GM03348 (cell line): ENCODE results near the gene SPPL2B.

Experiments
- DNase-seq: peaks from one replicate; pipeline ENCODE4 v3.0.0; 2012; ENCODE audit warnings: low spot score

The SPPL2B gene

DNA sequence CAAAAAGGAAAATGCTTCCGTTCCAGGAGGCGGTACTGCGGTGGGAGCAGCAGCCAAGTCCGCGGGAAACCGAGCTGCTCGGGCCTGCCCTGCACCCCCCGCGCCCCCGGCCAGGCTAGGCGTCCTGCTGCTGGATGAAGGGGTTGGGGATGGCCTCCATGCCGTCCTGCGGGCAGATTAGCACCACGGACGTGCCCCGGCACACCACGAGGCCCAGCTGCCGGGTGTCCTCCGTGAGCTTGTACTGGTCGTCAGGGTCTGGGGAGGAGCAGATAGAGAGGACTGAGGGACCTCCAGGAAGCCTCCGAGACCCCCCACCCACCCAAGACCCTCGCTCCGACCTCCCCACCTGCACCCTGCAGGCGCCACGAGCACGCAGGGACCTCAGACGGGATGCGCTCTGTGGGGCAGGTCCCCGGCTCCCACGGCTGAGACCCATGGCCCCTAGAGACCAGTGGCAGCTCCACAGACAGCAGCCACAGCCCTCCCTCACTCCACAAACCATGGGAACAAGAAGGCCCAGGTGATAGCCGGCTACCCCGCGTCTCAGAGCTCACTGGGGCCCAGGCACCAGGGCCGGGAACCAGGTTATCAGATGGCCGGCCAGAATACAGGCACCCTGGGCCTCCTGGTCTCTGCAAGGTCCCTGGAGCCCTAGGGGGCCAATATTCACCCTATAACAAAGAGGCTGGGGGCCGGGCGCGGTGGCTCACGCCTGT is 6.8 kb upstream of the SPPL2B start:
- DNase-seq = no peak

DNA sequence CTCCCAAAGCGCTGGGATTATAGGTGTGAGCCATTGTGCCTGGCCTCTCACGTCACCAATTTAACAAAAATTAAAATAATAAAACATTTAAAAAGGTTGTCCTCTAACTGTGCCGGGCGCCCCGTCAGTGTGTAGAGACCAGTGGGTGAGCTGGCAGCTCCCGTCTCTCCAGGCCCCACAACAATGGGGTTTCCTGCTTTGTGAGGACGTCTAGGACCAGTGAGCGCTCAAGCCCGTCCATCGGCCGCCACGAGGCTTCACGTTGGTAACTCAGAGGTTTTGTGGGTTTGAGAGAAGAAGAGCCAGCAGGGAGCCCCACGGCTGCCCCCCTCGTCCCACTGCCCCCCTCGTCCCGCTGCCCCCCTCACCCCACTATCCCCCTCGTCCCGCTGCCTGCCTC is 4.8 kb upstream of the SPPL2B start:
- DNase-seq = no peak

DNA sequence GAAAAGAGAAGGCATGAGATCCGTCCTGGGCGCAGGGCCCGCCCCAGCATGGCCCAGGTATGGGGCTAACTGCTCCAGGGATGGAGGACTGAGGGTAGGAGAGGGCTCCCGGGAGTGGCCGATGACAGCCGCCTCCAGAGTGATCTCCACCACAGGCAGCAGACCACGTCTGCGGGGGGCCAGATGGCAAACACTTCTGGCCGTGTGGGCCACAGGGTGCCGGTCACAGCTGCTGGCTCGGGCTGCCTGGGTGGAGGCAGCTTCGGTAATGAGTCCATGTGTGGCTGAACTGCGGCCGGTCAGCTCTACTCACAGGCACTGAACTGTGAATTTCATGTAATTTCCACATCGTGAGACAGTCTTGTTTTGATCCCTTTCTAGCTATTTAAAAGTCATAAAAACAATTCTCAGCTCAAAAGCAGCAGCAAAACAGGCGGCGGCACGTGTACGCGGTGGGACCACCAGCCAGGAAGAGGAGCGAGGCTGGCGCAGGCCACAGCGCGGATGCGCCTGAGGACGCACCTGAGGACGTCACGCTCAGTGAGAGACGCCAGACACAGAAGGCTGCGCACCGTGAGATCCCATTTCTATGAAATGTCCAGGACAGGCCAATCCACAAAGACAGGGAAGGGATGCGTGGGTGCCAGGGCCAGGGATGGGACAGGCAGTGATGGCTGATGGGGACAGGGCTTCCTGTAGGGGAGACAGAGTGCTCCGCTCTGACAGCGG is 4.1 kb upstream of the SPPL2B start:
- DNase-seq = no peak

DNA sequence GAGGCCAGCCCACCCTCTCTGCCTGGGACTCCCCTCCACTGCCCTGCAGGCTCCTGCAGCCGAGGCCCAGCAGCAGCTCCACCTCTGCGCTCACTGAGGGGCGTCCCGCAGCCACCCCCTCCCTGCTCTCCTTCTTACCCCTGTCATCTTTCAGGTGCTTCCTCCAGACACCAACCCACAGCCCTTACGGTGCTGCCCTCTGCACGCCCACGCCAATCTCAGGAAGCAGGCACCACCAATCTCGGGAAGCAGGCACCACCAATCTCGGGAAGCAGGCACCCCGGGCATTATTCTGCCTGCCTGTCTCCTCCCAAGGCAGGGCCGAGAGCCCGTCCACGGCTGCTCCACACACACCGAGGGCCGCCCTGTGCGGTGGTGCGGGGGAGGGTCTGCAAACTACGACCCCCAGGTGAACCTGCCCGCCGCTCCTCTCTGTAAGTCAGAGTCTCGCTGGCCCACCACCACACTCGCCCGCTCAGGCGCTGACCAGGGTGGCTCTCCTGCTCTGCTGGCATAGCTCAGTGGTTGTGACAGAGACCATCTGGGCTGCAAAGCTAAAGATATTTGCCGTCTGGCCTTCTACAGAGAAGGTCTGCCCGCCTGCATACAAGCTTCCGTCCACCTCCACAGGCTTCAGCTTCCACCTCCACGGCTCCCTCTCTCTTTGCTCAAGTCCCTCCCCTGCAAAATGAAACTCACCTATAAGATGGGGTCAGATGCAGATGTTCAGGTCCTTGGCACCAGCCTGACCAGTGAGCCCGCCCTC is 3.0 kb upstream of the SPPL2B start:
- no peak for DNase-seq

DNA sequence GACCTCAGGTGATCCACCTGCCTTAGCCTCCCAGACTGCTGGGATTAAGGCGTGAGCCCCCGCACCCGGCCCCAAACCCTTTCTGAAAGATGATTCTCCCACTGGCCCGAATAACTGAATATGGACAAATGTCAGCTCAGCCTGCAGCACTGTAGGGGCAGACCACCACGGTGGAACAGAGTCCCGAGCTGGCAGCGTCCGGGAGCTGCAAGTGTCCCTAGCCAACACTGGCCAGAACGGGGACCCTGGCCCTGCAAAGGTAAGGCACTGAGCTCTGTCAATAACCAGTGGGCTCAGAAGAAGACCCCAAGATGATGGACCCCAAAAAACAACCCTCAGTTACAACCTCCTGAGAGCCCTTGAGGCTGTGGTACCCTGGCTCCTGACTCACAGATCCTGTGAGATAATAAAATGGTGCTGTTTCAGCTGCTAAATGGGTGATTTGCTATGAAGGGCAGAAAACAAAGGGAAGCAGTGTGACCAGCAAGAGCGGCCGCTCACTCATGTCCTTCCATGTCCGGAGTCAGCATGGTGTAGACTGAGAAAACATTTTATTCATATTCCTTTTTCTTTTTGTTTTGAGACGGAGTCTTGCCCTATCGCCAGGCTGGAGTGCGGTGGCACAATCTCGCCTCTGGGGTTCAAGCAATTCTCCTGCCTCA is 1.7 kb upstream of the SPPL2B start:
- no peak for DNase-seq

DNA sequence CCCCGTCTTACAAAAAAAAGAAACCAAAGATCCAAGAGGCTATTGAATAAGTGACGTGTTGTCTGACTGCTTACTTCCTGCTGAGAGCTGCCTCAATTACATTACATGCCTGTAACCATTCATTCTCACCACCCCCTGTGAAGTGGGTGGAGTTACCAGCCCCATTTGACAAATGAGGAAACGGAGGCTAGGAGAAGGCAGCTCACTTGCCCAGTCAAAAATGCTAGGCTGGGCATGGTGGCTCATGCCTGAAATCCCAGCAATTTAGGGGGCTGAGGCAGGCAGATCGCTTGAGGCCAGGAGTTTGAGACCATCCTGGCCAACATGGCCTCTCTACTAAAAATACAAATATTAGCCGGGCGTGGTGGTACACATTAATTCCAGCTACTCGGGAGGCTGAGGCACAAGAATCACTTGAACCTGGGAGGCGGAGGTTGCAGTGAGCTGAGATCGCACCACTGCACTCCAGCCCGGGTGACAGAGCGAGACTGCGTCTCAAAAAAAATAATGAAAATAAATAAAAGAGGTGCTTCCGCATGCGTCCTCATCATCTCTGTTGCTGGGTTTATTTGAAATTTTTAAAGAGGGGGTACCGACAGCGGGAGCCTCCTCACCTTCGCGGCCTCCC is 597 bp upstream of the SPPL2B start:
- peak; percentile 86 for DNase-seq

DNA sequence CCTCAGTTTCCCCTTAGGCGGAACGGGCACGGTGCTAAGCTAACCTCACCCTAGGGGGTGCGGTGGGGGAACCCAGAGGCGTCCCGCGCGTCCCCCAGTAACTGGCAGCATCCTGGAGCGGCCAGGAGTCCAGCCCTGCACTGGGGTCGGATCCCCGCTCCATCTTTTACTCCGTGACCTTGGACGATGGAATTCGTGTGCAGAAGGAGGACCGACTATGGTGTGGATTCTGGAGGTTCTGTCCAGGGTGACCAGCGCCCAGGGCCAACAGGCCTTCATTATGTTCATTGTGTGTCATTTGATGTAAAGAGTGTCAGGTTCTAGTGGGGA is 630 bp downstream of the SPPL2B start:
- DNase-seq = peak; percentile 32

DNA sequence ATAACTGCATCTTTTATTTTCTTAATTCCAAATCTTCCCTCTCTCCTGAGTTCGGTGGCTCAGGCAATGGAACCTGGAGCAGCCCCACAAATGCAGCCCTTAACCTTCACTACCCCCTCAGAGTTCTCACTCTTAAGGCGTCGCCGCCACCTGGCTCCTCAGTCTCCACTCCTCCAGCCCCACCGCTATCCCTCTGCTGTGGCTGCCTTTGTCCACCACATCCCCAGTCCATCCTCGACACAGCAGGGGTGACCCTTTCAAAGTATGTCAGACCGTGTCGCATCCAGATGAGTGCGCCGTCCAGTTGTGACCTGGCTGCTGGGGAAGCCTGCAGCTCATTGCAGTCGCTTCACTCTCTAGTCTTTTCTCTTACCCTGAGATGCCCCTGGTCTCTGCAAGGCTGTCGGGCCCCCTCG is 1.0 kb downstream of the SPPL2B start:
- no peak for DNase-seq

DNA sequence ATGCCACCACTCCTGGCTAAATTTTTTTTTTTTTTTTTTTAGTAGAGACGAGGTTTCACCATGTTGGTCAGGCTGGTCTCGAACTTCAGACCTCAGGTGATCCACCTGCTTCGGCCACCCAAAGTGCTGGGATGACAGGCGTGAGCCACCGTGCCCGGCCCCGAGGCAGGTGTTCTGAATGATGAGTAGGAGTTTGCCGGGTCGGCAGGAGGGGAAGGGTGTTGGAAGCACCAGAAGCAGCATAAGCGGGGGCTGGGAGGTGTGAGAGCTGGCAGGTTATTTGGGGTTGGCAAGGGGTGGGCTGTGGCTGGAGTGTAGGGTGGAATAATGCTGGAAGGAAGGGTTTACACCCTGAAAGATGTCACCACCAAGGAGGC is 1.8 kb downstream of the SPPL2B start:
- no peak for DNase-seq

DNA sequence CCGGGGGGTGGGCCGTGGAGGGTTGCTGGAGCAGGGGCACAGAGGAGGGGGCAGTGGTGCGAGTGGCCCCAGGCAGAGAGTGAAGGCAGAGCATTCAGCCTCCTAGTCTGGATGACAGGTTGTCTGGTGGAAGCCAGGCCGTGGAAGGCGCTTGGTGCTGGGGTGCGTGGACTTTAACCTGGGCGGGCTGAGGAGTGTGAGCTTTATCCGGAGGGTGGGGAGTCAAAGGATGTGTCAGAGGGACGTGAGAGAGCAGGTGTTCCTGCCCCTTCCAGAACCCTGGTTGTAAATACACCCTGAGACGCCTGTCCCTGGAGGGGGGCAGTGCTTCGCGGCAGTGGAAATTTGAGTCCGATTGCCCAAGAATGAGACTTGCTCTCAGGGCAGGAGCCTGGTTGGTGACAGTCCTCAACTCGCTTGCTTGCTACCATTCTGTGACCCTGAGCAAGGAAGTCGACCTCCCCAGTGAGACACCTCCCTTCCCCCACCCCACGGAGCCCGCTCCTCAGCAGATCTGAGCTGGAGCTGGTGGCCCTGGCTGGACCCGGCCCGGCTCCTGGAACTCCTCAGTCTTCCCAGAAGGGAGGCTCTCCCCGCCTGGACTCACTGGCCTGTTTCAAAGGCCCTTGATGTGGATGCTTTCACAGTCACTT is 2.3 kb downstream of the SPPL2B start:
- no peak for DNase-seq

DNA sequence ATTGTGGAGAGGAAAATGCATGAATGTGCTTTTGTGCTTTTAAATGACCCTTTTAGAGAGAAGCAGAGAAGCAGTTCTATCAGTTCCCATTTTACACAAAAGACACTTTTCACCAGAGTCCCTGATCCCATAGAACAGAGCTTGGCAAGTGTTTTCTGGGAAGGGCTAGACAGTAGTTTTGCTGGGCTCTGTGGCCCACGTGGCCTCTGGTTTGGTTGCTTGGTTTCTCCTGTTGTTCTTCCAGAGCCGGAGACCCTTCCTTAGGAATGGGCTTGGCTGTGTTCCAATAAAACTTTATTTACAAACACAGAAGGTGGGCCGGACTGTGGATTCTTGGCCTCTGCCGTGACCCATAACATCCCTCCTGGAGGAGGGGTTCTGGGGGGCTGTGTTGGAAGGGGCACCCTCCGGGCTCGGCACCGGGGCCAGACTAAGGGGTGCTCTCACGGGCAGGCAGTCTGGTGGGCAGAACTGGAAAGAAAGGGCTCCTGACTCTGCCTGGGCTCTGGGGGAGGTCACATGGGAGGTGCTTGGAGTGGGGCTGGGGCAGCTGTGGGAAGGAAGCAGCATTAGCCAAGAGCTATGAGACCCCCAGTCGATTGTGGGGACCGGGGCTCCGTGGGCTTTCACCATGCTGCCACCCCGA is 3.2 kb downstream of the SPPL2B start:
- no peak for DNase-seq

DNA sequence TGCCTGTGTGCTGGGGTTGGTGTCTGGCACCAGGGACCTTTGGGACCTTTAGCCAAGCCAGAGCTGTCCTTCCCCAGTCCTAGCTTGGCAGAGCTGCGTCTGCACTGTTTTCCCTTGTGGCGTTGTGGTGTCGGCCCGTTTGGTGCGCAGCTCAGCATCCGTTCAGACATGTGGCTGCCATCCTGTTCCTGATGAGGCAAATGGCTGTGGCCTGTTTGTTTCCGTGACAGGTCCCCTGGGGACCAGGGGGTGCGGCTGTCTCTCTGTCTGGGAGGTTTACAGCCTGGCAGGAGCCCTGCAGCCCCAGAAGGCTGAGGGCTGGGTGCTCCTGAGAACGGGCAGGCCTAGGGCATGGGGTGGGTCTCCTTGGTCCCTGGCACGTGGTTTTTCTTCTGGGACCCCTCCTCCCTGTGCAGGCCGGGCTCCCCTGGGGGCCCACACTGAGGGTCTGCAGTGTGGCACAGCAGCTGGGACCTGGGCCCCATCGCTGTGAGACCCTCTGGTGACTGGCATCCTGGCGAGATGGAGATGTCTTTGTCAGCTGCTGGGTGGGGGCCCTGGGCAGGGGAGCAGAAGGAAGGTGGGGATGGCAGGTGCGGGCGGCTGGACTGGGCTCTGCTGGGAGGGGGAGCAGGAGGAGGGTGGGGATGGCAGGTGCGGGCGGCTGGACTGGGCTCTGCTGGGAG is 4.0 kb downstream of the SPPL2B start:
- DNase-seq = no peak

DNA sequence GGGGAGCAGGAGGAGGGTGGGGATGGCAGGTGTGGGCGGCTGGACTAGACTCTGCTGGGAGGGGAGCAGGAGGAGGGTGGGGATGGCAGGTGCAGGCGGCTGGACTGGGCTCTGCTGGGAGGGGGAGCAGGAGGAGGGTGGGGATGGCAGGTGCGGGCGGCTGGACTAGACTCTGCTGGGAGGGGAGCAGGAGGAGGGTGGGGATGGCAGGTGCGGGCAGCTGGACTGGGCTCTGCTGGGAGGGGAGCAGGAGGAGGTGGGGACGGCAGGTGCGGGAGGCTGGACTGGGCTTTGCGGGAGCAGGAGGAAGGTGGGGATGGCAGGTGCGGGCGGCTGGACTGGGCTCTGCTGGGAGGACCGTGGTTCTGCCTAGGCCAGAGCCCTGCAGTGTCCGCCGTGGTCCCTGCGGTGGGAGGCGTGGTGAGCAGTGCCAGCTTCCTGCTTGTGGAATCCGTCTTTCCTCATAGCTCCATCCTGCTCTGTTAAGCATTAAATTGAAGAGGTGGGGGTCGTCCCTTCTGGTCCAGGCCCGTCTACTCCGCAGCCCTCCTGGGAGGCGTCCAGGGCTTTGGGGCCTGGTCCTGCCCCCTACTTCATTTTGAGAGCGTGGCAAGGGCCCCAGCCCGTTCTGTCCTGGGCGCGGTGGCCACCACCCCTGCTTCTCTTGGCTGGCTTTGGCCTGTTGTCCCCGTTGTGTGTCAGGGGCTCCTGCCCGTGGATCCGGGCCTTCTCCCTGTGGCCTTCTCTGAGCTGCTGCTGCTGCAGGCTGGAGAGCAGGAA is 4.7 kb downstream of the SPPL2B start:
- no peak for DNase-seq

DNA sequence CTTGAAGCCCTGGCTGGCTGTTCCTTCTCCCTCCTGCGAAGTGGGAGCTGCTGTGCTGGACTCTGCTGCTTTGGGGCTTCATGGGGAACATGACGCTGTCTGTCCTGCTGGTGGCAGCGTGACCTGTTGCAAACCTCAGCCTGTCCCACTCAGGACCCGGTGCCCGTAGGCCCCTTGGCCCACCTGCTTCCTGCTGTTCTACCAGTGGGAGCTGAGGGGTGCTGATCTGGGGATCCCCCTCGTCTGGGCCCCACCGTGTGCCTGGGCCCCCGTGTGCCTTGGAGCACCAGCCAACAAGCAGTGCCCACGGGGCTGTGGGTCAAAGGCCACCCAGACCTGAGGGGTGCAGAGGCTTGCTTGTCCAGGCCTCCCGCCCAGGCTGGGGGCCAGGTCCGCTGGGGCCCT is 5.3 kb downstream of the SPPL2B start:
- DNase-seq = no peak

DNA sequence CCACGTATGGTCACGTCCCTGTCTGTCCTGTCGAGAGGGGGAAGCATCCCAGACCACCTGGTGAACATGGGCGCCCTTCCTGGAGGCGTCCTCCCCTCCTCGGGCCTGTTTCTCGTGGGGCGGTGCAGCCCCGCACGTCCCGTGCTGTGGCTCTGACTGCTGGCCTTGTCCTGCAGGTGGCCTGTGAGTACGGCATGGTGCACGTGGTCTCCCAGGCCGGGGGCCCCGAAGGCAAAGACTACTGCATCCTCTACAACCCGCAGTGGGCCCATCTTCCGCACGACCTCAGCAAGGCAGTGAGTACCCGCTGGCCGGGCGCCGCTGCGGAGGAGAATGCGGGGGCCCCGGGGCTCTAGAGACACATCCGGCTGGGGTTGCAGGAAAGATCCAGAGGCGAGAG is 5.9 kb downstream of the SPPL2B start:
- DNase-seq = no peak

DNA sequence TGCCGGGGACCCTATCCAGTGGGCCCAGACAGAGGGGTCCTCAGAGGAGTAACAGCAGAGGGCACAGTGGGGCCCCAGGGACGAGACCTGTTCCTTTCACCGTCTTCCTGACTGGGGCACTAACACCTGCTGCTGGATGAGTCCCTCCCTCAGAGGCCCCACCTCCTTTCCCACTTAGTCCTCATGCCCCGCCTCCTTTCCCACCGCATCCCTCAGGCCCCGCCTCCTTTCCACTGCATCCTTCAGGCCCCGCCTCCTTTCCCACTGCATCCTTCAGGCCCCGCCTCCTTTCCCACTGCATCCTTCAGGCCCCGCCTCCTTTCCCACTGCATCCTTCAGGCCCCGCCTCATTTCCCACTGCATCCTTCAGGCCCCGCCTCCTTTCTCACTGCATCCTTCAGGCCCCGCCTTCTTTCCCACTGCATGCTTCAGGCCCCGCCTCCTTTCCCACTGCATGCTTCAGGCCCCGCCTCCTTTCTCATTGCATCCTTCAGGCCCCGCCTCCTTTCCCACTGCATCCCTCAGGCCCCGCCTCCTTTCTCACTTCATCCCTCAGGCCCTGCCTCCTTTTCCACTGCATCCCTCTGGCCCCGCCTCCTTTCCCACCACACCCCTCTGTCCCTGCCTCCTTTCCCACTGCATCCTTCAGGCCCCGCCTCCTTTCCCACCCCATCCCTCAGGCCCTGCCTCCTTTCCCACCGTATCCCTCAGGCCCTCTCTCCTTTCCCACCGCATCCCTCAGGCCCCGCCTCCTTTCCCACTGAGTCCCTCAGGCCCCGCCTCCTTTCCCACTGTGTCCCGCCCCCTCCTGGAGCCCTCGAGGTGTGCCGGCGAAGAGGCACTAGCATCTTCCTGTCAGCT is 6.7 kb downstream of the SPPL2B start:
- DNase-seq = no peak

DNA sequence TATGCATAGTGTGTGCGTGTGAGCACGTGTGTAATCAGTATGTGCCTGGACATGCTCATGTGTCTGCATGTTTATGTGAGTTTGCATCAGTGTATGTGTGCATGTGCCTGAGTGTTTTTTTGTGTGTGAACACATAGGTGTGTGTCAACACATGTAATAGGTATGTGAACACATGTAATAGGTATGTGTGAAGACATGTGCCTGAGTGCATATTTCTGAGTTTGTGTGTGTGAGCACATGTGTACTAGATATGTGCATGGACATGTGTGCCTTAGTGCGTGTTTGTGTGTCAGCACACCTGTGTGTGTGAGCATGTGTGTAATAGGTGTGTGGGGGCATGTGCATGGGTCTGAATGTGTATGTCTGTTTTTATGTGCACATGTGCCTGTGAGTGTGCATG is 7.4 kb downstream of the SPPL2B start:
- DNase-seq = no peak

DNA sequence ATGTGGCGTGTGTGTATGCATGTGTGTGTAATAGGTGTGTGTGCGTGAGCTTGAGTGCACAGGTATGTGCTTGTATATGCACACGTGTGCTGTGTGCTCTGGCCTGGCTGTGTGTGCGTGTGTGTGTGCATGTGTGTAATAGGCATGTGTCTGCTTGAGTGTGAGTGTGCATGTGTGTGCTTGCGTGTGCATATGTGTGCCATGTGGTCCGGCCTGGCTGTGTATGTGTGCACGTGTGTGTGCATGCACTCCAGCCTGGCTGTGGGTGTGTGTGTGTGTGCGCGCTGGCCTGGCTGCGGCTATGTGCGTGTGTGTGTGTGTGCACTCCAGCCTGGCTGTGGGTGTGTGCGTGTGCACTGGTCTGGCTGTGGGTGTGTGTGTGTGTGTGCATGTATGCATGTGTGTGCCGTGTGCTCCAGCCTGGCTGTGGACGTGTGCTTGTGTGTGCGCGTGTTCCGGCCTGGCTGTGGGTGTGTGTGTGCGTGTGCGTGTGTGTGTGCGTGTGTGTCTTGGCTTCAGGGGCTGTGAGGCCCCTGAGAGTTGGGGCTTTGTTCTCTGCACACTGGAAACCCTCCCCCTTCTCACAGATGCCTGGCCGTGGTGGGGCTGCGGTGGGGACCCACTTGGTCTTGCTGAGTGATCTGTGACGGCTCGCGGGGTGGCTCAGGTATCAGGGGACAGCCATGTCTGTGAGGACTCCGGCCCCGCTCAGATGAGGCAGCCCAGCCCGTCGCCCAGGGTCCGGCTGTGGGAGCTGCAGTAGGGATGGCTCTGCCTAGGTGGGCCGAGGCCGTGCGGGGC is 8.2 kb downstream of the SPPL2B start:
- no peak for DNase-seq
